NCI-H2107 (cell line): ENCODE measurements around the gene NRN1L.

Experiments used
- DNase-seq: peaks from one replicate; lab custom pipeline; 2025; lab: John Stamatoyannopoulos, UW

NRN1L gene

GRCh38 chr16:67935402-67936123, 50.9 kb downstream of the NRN1L start:
- peak; percentile 95 for DNase-seq
